Globus pallidus (tissue), 1 donor: ENCODE measurements around the gene DCLK2.

Experiments
- DNase-seq: peaks from one replicate; pipeline ENCODE4 v3.0.0-alpha.2; 2015; ENCODE audit warnings: low spot score

Gene DCLK2

GRCh38 chr4:150240011-150240410 lies 161.8 kb downstream of the DCLK2 start:
- no peak for DNase-seq

DNA sequence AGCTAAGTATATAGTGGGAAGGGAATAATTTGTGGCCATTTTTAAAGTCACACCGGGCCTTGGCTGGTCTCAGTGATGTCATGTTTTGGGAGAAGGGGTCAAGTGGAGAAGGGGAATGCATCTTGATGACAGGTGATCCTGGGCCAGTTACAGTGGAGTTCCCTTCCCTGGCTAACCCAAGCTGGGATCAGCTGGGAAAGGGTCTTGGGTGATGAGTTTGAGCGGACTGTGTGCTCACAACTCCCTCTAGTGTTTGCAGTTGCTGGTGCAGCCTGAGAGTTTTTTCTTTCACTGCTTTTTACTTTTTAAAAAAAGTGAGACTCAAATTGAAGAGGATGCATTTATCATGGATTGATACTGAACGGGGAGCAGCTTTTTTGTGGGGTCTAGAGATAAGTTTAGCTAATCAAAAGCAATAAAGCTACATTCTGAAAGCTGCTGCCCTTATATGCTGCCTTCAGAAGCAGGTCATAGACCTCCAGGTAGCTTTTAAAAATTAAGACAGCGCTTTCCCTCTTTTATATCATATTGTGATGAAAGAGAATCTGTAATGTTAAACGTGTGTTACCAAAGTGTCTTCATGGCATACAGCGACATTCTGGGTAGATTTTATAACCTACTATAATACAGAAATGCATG lies 164.7 kb downstream of the DCLK2 start:
- DNase-seq = peak; percentile 34

GRCh38 chr4:150243932-150244331 lies 165.7 kb downstream of the DCLK2 start:
- DNase-seq = no peak

GRCh38 chr4:150244600-150244999 lies 166.4 kb downstream of the DCLK2 start:
- no peak for DNase-seq

GRCh38 chr4:150247184-150247583 lies 168.9 kb downstream of the DCLK2 start:
- no peak for DNase-seq

DNA sequence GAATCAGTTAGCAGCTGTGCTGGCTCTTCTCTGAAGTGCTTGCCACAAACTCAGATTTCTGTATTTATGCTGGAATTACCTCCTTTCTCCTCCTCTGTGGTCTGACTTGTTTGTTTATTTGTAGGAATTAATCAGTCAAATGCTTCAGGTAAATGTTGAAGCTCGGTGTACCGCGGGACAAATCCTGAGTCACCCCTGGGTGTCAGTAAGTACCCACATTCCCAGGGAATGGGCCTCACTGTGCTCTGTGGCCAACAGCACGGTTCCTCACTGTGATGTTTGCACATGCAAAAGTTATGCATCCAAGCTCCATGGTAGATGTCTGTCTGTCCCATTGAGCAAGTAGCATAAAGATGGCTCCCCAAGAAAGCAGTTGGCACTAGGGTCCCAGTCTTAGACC lies 169.9 kb downstream of the DCLK2 start:
- no peak for DNase-seq

DNA sequence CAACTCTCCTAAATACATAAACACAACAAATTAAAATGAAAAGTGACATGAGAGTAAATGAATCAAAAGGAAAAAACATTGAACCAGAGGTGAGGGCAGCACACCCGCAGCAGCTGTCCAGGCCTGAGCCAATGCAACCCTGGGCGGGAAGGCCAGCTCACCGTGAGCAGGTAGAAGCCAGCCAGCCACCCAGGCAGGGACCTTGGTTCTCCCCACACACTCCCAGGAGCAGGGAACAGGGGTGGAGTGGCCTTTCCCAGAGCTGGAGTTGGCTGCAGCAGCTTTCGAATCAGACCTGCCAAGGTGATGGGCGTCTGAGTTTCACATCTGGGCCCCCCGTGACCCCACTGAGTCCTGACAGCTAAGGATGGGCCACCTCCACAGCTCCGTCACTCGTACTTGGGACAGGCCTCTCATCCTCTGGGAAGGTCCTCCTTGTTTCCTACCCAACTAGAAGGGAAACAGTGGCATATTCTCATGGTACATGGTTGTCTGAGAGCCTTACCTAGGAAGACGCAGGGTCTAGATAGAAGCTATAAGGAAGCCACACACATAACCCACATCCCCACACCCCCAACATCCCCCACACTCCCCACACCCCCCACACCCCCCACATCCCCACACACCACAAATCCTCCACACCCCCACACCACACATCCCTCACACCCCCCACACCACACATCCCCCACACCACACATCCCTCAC lies 172.2 kb downstream of the DCLK2 start:
- DNase-seq = no peak

- DNase-seq = no peak
These were observed 172.9 kb downstream of the DCLK2 start for GRCh38 chr4:150250998-150251651.

DNA sequence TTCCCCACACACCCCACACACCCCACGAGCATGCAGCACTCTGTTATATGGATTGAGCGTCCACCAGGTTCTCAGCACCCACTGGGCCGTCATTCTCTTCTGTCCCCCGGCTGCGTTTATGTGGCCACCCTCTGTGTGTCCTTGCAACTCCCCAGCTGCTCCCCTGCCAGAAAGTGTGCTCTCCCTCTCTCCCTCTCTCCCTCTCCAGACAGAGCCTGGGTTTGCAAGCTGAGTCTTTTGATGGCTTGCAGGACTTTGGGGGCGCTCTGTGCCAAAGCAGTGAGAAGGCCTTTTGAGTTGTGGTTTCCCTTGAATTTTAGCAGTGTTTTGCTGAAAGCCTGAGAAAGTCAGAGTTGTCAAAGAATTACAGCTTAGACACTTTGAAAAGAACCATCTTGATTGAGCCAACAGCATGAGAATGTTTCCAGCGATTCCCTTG lies 173.5 kb downstream of the DCLK2 start:
- DNase-seq = peak; percentile 41

DNA sequence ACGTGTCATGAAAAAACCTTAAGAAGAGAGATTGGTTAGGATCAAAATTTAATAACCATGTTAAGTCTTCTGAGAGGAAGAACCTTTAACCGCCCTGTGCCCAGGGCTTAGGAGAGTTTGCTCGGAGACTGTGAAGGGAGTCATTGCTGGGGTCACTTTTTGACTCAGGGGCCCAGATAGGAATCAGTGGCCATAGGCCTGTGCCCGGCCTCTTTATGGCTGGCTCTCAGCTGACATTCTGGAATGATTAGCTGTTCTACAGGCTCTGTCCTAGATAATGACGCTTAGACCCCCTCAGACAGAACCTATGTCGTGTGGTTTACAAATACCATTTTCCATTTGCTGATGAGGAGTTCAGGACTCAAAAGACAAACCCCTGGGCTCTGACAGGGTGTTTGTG lies 174.1 kb downstream of the DCLK2 start:
- DNase-seq = no peak

GRCh38 chr4:150252741-150253140 lies 174.5 kb downstream of the DCLK2 start:
- no peak for DNase-seq

GRCh38 chr4:150253416-150253815 lies 175.2 kb downstream of the DCLK2 start:
- no peak for DNase-seq

DNA sequence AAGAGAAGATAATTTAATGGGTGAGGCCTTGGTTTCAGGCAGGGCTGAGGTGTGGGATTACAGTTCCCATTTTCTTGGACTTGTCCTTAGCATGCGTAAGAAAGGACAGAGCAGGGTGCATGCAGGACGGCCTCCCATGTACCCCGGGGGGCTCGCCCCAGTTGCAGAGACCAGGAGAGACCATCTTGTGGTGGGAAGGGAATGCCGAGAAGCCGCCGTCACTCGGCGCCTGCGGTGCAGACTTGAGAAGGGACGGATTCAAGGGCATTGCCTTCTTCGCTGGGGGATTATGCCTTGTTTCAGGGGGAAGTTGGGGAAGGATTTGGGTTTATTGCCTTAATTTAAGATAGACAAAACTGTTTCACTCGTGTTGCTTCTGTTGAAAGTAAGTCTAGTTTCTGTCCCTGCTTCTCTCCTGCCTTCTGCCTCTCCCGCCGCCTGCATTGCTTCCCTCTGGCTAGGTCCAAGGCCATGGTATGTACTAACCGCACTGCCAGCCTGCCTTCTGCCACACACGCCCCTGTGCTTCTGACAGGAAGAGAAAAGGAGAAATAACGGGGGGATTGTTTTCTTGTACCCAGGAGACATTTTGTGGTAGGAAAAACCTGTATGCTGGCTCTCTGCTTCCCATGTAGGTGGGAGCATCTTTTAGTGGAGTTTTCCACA lies 175.9 kb downstream of the DCLK2 start:
- DNase-seq = no peak

DNA sequence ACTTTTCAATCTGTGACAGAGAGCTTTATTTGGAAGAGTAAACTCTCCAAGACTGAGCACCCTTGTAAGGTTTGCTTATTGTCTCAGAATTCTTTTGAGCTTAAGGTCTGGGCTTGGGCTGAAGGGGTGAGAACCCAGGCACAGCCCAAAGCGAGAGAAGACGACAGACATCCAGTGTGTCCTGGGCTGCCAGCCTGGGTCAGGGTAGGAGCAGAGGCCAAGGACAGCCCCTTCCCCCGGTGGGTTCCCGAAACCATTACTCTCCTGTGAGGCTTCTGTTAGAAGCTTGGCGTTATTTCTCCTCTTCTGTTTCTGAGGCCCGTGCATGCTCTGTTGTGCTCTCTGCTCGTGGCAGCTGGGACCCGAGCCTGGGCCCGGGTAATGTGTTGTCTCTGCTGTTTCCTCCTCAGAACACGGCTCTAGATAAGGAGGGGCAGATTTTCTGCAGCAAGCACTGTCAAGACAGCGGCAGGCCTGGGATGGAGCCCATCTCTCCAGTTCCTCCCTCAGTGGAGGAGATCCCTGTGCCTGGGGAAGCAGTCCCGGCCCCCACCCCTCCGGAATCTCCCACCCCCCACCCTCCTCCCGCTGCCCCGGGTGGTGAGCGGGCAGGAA lies 177.5 kb downstream of the DCLK2 start:
- no peak for DNase-seq

- DNase-seq = no peak
These were observed 178.0 kb downstream of the DCLK2 start for GRCh38 chr4:150256225-150256620.

DNA sequence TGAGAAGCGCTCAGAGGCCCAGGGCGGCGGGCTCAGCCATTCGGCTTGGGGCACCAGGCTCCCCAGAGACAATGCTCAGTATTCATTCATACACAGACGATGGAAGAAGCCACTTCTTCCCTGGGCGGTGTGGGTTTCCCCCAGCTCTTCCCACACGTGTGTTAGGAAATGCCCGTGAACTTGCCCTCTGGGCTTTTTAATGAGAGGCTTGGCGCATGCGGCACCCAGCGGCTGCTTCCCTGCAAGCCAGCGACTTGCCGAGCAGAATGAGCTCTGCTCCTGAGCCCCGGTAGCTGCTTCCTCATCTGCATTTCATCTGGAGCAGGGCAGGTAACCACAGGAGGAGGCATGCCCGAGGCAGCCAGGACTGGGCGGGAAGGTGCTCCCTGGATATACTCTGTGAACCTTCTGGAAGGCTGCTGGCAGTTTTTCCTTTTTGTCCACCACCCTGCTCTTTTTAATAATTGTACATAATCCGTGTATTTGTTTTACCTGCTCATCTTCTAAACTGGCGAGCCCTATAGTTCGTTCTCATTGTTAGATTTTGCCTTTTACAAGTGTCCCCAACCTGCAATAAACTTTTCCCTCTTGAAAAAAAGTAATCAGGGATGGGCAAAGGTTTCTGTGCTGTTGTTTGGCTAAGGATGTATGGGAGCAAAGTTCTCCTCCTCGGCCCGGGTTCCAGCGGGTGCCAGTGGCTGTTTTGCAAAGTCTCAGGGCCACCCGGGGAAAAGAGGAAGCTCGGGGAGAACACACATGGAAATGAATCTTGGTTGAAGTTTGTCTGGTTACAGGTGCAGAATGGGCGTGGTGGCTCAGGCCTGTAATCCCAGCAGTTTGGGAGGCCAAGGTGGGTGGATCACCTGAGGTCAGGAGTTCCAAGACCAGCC lies 178.8 kb downstream of the DCLK2 start:
- DNase-seq = no peak

DNA sequence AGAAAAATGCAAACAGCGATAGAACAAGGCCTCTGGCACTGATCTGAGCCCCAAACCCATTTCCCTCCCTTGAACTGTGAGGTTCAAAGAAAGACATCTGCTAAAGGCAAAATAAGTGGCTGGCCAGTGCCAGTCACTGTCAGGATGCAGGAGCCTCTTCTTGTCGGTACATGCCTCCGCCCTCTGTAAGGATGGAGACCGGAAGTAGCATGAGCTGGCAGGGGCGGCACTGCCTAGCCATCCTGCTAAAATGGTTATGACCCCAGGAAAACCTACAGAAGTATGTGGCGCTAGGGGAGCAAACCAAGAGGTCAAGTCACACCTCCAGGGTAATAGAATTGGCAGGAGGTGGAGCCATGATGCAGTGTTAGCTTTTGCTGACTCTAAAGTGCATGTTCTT lies 180.3 kb downstream of the DCLK2 start:
- no peak for DNase-seq

- no peak for DNase-seq
These were observed 181.8 kb downstream of the DCLK2 start for GRCh38 chr4:150259861-150260567.

DNA sequence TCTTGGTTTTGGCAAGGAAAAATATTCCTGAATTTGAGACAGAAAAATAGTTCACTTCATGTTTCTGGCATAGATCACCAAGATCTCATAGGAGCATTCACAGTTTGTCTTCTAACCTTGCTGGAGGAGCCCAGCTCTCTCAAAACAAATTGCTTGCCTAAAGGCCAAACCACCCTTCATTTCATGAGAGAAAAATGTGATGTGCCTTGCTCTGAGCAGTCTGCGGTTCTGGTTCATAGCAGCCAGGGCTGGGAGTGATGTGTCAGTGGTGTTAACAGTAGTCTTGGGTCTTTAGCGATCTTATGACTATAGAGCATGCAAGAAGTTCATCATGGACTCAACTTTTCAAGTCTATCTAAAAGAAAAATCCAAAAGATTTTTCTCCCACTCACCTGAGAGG lies 183.3 kb downstream of the DCLK2 start:
- no peak for DNase-seq

DNA sequence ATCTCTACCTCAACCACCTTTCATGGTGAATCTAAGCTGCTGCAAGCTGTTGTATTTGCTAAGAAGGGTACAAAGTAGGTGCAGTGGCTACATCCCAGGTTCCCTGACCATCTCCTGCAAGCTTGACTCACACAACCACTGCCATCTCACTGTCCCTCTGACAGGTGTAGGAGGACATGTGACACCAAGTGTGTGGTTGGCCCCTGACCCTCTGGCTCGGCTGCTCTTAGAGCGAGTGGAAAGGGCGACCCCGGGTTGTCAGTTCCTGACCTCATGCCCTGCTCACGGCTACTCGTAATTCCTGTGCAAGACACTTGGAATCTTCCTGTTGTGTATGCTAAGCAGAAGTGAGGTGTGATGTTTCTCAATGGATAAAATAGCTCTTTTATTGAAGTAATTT lies 184.4 kb downstream of the DCLK2 start:
- DNase-seq = no peak
